GM18517 (cell line): Measurements from ENCODE around the gene DYNC1LI1.
A peak's percentile ranks its signal among the peaks of the same experiment; 100 is the strongest.
"Not testable (repeated sequence)": the region's sequence is repeated elsewhere in the genome, so short reads cannot be mapped to it uniquely, and the experiment has no call there.

ENCODE experiments used
- ATAC-seq: cut with Tn5 transposase; IDR thresholded peaks from one replicate; pipeline ENCODE4 v1.9.1; 2021; ENCODE audit warnings: mild to moderate bottlenecking, moderate library complexity; ENCODE audit not compliant: unreplicated experiment

DYNC1LI1 gene

DNA sequence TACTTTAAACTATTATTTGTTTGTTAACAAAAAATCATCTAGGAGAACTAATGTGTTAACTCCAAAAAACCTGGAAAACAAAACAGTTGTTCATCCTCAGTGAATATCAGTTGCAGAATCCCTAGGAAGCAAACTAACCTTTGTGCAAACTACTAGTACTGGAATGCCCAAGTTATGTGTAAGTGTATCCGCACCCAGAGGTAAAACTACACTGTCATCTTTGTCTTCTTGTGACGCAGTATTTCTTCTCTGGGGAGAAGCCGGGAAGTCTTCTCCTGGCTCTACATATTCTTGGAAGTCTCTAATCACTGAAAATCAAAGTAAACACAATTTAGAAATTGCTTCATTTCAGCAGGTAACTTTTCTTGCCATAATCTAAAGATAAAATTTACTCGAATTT lies 29.8 kb downstream of the DYNC1LI1 start:
- ATAC-seq: no peak

DNA sequence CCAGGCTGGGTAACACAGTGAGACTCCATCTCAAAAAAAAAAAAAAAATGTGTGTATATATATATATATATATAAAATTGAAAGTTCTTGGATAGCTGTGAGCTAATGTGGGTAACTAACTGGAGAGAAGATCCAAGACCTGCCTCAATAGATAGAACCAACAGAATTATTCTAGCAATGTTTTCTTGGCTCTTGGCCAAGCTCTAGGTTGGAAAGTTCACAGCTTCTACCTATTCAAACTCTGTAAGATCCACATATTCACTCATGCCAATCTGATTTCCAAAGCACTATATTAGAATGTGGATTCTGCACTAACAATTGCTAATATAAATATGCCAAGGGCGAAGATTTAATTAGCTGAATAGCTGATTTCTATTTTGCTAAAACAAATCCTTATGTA lies 38.2 kb downstream of the DYNC1LI1 start:
- ATAC-seq: no peak

DNA sequence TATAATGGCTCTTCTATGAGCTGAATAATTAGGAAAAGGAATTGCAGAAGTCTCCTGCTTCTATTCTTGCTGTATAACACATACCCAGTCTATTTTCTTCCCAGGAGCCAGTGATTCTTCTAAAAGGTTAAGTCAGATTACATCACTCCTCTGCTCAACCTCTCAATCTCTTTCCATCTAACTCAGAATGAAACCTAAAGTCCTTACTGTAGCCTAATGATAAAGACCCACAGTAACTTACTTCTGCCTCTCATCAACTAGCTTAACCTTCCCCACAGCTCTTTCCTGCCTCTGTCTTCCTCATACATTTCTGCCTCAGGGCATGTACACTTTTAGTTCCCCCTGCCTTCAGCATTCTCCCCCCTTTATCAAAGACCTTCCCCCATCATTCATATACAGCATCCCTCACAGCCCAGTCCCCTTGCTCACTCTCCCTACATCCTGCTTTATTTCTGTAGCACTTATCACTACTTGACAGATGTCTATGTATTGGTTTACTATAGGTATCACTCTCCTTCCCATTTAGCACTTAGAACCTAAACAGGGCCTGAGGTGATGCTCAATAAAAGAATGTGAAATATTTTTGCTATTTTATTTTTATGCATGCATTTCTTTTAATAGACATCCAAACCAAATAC lies 39.5 kb downstream of the DYNC1LI1 start:
- ATAC-seq: no peak

DNA sequence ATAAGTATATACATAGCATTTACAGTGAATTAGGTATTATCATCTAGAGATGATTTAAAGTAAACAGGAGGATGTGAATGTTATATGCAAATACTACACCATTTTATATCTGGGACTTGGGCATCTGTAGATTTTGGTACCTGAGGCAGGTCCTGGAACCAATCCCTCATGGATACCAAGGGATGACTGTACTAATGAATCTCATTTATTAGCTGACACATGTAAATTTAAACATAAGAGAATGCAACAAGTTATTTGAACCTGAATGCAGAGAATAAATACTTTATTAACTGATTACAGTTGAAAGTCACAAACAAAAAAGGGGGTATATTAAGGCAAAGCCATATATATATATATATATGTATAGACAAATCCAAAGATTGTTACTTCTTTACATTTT lies 44.9 kb downstream of the DYNC1LI1 start:
- no peak for ATAC-seq

DNA sequence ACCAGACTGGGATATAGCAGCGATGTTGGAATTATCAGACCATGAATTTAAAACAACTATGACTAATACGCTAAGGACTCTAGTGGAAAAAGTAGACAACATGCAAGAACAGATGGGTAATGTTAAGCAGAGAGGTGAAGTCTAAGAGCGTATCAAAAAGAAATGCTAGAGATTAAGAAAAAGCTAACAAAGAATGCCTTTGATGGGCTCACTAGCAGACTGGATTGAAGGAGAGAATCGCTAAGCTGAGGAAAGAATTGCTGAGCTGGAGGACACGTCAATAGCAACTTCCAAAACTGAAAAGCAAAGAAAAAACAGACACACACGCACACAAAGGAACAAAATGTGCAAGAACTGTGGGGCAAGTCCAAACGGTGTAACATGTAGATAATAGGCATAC lies 48.0 kb downstream of the DYNC1LI1 start:
- no peak for ATAC-seq

DNA sequence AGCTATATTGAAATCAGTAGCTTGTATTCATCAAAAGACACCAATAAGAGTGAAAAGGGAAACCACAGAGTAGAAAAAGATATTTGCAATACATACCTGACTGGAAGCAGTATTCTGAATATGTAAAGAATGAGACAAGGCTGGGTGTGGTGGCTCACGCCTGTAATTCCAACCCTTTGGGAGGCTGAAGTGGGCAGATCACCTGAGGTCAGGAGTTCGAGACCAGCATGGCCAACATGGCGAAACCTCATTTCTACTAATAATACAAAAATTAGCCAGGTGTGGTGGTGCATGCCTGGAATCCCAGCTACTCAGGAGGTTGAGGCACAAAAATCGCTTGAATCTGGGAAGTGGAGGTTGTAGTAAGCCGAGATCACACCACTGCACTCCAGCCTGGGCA lies 51.7 kb downstream of the DYNC1LI1 start:
- not testable (repeated sequence) for ATAC-seq

DNA sequence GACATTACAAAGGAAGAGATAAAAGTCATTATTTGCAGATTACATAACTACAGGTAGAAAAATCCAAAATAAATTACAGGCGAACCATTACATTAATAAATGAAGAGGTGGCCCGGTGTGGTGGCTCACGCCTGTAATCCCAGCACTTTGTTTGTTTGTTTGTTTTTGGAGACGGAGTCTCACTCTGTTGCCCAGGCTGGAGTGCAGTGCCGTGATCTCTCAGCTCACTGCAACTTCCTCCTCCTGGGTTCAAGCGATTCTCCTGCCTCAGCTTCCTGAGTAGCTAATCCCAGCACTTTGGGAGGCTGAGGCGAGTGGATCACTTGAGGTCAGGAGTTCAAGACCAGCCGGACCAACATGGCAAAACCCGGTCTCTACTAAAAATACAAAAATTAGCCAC lies 53.9 kb downstream of the DYNC1LI1 start:
- ATAC-seq: peak; percentile 12

DNA sequence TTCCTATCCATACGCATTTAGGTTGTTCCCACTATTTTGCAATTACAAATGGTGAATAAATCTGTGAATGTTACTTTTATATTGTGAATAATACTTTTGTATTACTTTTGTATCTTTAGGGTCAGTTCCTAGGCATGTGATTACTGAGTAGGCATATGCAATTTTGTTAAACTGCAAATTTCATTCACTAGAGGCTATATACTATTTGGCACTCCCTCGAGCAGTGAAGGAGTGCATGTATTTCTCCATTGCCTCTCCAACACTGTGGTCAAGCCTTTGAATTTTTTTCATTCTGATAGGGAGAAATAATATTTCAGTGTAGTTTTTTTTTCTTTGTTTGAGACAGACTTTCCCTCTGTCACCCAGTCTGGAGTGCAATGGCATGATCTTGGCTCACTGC lies 59.7 kb downstream of the DYNC1LI1 start:
- ATAC-seq: no peak

DNA sequence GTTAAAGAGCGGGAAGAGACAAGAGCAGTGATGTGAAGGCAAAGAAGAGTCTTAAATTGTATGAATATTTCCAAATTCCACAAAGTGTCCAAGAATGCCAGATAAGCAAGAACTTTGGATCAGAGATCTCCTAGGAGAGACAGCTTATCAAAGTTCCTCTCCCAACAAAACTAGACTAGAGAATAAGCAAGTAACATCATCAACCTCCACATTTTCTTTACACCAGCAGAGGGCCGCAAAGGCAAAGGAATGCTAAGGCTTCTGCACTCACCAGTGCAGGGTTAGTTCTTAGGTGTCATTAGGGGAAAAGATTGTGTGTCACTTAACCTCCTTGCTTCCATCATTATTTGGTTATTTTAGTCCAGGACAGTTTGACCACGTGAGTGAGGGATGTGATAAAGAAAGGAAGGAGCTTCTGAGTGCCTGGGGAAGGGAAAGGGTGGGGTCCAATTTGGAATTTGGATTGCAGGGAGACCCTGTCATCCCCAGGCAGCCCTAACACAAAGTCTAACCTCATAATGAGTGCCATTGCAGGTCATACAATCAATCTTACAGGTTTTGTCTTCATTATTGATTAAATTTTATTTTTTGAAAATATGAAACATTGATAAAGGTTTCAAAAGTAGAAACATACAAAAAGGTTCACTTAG lies 60.5 kb downstream of the DYNC1LI1 start:
- peak; percentile 82 for ATAC-seq

DNA sequence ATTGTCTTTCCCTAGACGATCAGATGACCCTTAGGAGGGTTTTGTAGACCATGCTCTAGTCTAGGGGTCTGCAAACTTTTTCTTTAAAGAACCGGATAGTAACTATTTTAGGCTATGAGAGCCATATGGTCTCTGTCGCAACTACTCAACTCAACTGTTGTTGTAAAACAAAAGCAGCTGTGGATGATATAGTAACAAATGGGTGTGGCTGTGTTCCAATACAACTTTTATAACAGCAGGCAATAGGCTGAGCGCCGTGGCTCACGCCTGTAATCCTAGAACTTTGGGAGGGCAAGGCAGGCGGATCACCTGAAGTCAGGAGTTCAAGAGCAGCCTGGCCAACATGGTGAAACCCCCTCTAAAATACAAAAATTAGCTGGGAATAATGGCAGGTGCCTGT lies 61.9 kb downstream of the DYNC1LI1 start:
- ATAC-seq: no peak

DNA sequence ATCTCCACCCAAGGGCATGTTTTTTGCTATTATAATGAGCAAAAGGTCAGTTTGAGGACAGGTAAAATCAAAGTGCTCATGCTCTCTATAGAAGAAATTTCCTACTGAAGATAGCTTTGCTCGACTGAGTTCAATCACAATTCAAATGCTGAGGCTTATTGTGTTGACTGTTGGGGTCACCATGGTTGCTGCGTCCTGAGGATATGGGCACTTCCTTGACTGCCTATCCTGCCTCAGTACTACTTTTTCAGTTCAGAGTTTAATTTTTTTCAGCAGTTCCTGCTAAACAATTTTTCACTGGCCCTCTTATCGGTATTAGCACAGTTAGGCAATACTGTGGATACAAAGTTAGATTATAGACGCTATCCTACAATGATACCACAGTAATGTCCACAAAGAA lies 64.2 kb downstream of the DYNC1LI1 start:
- no peak for ATAC-seq

DNA sequence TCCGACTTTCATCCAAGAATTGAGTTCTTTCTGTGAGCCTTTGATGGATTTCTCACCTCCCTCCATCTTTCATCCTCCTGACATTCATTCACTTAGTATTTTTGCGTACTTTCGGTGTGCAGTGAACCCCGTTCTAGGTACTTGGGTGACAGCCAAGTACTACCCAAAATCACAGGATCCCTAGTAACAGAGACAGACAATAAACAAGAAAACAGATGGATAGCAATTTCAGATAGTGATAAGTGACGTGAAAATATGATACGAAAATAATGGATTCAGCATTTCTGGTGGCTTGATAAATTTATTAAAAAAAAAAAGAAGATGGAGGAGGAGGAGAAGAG lies 67.7 kb downstream of the DYNC1LI1 start:
- ATAC-seq: no peak

DNA sequence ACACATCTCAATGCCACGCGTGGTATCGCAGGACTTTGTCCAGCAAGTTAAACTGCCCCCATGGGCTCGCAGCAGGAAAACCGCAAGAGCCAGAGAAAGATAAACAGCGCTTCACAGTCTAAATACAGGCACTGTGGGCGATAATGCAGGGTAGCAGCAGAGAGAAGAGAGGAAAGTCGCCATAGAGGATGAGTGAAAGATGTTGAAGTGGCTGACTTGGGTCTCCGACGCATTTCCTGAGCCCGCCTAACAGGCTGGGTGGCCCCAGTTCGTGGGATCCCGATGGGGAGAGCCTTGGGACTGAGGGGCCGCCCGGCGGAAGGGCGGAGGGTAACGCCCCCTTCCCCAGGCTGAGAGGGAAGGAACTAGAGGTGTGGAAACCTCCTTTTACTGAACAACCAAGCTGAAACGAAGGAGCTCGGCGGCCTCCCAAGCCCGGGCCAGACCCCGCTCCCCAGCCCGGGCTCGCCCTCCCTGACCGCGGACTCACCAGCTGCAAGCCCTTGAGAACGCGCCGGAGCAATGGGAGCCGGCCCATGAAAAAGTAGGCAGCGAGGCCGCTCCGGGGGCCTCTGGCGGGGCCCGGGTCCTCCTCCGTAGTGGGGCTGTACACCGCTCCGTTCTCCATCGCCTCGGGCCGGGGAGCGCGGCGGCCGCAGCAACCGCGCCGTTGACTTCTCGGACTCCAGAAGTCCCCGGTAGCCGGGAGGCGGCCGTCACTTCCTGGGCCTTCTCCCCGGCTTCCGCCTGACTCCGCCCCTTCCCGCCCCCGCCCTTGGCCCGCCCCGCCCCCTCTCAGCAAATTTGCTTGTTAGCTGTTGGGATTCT lies 68.3 kb downstream of the DYNC1LI1 start, which contains the start of gene CMTM6:
Gene CMTM6 (minus strand): TSS at position 735 of the 828 bp plus-strand sequence. CDS start 107 bp downstream, at position 628.
- peak; percentile 53 for ATAC-seq

DNA sequence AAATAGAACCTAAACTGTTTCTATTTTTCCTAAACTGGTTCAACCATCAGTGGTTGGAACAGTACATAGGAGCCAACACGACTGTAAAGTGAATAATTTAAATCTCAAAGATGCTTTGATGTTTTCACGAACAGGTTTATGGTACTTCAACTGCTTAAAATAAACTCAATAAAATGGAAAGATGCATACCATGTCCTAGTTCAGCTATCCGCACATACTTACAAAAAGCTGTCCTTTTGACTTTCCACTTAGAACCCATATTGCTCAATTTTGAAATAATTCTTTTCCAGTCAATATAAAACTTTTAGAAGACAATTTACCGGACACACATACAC lies 68.9 kb downstream of the DYNC1LI1 start:
- no peak for ATAC-seq

DNA sequence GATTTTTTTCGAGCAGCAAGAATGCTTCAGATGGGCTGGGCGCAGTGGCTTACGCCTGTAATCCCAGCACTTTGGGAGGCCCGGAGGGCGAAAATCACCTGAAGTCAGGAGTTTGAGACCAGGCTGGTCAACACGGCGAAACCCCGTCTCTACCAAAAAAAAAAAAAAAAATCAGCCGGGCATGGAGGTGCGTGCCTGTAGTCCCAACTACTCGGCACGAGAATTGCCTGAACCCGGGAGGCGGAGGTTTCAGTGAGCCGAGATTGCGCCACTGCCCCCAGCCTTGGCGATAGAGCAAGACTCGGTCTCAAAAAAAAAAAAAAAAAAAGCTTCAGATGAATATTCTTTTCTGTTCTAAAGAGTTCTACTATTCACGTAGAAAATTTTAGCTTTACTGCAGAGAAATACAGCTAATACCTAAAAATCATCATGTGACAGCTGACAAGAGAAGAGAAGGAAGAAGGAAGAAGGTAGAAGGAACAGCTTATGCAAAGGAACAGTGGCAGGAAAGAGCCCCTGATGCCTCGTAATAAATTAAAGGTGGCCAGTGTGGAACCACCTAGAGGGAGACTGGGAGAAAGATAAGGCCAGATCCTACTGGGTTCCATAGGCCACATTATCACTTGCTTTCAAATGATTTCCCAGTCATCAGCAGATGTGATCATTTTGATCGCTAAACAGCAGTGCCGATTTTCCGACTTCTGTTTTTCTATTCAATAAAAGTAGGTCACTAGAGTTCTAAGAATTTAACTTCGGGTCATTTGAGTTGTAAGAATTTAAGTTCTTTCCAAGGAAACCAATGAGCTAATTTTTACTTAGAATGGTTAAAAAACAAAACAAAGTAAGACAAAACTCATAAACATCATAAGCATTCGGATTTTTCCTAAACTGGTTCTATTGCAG lies 69.5 kb downstream of the DYNC1LI1 start:
- no peak for ATAC-seq

DNA sequence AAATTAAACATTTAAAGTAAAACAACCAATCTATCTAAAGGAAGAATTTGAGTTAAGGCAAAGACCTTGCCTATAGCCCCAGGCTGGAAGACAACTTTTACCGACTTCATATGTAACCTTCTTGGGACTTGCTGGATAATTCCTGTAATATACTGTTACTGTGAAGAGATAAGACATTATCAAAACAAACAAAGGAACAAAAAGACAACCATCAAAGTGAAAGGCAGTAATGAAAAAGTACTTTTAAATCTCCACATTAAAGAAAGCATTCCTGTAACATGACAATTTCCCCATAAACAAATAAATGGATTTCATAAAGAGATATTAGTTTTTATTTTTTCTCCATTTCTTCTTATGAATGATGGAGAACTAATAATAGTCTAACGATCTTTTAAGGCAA lies 70.4 kb downstream of the DYNC1LI1 start:
- ATAC-seq: no peak

DNA sequence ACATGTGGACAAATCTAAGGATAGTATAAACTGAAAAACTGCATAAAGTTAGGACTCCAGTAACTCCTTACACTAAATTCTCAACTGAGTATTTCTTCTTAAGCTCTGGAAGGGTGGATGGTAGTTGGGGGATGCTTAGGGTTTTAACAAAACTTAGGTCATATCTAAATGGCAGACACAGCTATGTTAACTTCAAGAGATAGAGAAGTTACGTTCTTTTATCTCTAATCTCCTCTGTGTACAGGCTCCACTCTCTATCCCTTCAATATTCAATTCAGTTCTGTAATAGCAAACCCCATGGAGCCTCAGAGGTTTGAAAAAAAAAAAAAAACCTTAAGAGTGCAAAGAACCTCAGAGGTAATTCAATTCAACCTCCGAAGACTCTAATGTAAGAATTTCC lies 71.1 kb downstream of the DYNC1LI1 start:
- ATAC-seq: no peak

DNA sequence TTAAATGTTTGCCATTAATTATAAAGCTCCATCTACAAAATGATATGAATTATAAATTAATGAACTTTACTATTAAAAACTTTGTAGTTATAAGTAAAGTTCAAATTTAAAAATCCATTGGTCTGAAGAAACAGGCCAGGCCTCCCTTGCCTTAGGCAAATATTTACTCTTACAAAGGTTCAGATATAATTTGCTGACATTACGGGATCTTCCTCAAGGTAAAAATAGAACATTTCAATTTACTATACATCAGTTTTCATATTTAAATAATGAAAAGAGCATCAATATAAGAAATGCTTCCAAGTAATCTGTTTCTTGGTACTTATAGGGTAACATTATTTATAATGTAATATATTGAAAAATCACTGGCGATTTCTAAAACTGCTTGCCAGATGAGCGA lies 71.7 kb downstream of the DYNC1LI1 start:
- no peak for ATAC-seq

DNA sequence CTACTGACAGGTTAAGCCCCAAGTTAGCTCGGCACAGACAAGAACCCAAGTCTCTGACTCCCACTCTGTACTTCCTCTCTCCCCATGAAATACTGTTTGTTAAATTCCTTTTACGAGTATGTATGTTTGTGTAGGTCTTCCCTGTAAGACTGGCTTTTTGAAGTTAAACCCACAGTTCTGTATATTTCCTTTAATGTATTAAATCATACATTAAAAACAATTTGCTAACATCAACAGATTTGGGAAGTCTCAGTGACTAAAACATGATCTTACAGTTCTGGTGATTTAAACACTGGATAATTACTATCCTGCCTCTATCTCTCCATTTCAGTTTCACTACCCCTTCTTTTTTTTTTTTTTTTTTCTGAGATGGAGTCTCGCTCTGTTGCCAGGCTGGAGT lies 72.4 kb downstream of the DYNC1LI1 start:
- no peak for ATAC-seq

DNA sequence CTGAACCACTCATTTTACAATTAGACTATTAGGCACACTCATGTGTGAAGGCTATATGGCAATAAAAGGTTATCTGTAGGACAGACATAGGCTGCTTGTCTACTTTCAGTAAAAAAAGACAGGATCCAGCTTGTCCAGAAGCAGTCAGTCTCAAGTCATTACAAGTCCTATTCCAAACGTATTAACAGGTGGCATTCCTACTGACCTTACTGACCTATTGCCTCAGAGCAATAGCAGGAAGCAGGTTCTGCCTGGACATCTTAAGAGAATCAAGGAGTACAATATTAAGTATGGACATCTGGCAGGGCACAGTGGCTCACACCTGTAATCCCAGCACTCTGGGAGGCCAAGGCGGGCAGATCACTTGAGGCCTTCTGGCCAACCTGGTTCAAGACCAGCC lies 75.0 kb downstream of the DYNC1LI1 start:
- no peak for ATAC-seq

DNA sequence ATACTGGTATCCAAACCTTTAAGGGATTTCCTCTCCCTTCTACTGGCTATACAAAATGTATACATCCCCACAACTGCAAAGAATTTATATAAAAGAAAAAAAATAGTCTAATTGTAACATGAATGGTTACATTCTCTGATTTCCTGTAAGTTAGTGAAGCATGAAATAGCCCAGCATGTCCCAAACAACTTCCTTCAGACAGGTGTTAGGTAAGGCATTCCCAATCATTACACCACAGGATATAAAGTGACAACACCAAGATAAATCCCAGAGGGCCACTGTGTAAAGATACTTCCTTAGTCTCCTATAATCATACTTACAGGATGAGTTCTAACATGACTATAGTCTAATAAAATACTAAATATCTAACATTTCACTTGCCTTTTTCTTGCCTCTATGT lies 75.6 kb downstream of the DYNC1LI1 start:
- ATAC-seq: no peak
